H1 (cell line): Measurements from ENCODE around the gene NETO2. TPM values are rescaled to one million over a fixed set of nuclear protein-coding genes. Genes with fewer than 3 reads are reported as not detected.

Experiments used
- CTCF ChIA-PET: fragments of 300-600 bp; sonication (Branson Sonifier 250); formaldehyde crosslinking; loops from one replicate; lab custom pipeline; 2021; ENCODE audit not compliant: partially characterized antibody; lab: Charles Lee
- POLR2A ChIA-PET: fragments of 300-600 bp; sonication (Branson Sonifier 250); formaldehyde crosslinking; loops from one replicate; lab custom pipeline; 2021; ENCODE audit warnings: inconsistent platforms; ENCODE audit not compliant: partially characterized antibody; lab: Charles Lee
- DNase-seq, 2 experiments: peaks; one replicate each; pipeline versions ENCODE4 v3.0.0 to v3.0.0-alpha.2; 2010 to 2022; ENCODE audit warnings: low spot score in 2 of 2, low read depth in 1 of 2, mixed read lengths in 1 of 2
- FAIRE-seq: peaks from 2 replicates; lab custom pipeline; 2011; peaks lifted over from hg19 to GRCh38; lab: Jason Lieb, UNC
- H2AFZ ChIP-seq: 2 replicates; pipeline ENCODE4 v1.8.1; 2012; ENCODE audit warnings: low read length, inconsistent platforms
- H2AK5ac ChIP-seq: 2 replicates; pipeline ENCODE4 v1.6.1; 2013; ENCODE audit warnings: low read depth, low read length
- H2BK120ac ChIP-seq: replicated peaks from 2 replicates; pipeline ENCODE3; 2013; ENCODE audit warnings: low read depth, low read length, inconsistent platforms
- H2BK12ac ChIP-seq: 2 replicates; pipeline ENCODE4 v1.6.1; 2013; ENCODE audit warnings: low read depth, low read length
- H2BK15ac ChIP-seq: 2 replicates; pipeline ENCODE4 v1.6.1; 2013; ENCODE audit warnings: low read length
- H2BK20ac ChIP-seq: 2 replicates; pipeline ENCODE4 v1.6.1; 2013; ENCODE audit warnings: low read length
- H2BK5ac ChIP-seq: 2 replicates; pipeline ENCODE4 v1.6.1; 2013; ENCODE audit warnings: low read depth, low read length
- H3K14ac ChIP-seq: 2 replicates; pipeline ENCODE4 v1.6.1; 2013; ENCODE audit warnings: inconsistent platforms; ENCODE audit not compliant: insufficient read length
- H3K18ac ChIP-seq: 2 replicates; pipeline ENCODE4 v1.6.1; 2013; ENCODE audit warnings: low read length; ENCODE audit errors: extremely low read depth
- H3K23ac ChIP-seq: 2 replicates; pipeline ENCODE4 v1.6.1; 2013; ENCODE audit warnings: inconsistent platforms; ENCODE audit not compliant: insufficient read length
- H3K23me2 ChIP-seq: 2 replicates; pipeline ENCODE4 v1.6.1; 2013; ENCODE audit warnings: low read depth, low read length
- H3K27ac ChIP-seq: 2 replicates; pipeline ENCODE4 v1.6.1; 2011; ENCODE audit warnings: low read depth, low read length, inconsistent platforms
- H3K27me3 ChIP-seq, 4 experiments: replicated peaks in 1 of 4; 1 replicate in 1 of 4; 2 replicates in 3 of 4; pipeline versions ENCODE4 v1.6.1 to v1.8.1; 2011 to 2013; ENCODE audit warnings: low read length in 3 of 4, mild to moderate bottlenecking in 3 of 4, inconsistent platforms in 2 of 4, mixed read lengths in 2 of 4, moderate library complexity in 1 of 4; ENCODE audit not compliant: control insufficient read depth in 3 of 4, insufficient read depth in 3 of 4; ENCODE audit errors: extremely low read depth in 1 of 4
- H3K36me3 ChIP-seq, 4 experiments: 2 replicates each; pipeline versions ENCODE4 v1.6.1 to v1.8.1; 2011 to 2013; ENCODE audit warnings: mild to moderate bottlenecking in 4 of 4, low read length in 3 of 4, moderate library complexity in 2 of 4, control low read depth in 1 of 4, inconsistent platforms in 1 of 4; ENCODE audit not compliant: insufficient read depth in 4 of 4, control insufficient read depth in 2 of 4
- H3K4ac ChIP-seq: replicated peaks from 2 replicates; pipeline ENCODE3; 2013; ENCODE audit warnings: low read length, low read depth, mixed read lengths, inconsistent platforms; ENCODE audit not compliant: insufficient read length
- H3K4me1 ChIP-seq, 4 experiments: replicated peaks in 1 of 4; 1 replicate in 1 of 4; 2 replicates in 3 of 4; pipeline versions ENCODE4 v1.6.1 to v1.8.1; 2011 to 2013; ENCODE audit warnings: low read length in 3 of 4, inconsistent platforms in 2 of 4, mixed read lengths in 1 of 4; ENCODE audit not compliant: insufficient read depth in 4 of 4, control insufficient read depth in 3 of 4
- H3K4me2 ChIP-seq, 2 experiments: 2 replicates each; pipeline versions ENCODE4 v1.6.1 to v1.8.1; 2011 to 2013; ENCODE audit warnings: low read depth in 2 of 2, low read length in 2 of 2, control low read depth in 1 of 2, inconsistent platforms in 1 of 2, mild to moderate bottlenecking in 1 of 2; ENCODE audit not compliant: insufficient read depth in 1 of 2
- H3K4me3 ChIP-seq, 4 experiments: fragments of 200-600, 300-600 bp in 1 of 4; sonication (generic), shearing (Covaris generic), sonication (Bioruptor Twin) in 1 of 4; 2 replicates each; pipeline versions ENCODE4 v1.5.1 to v1.8.1; 2011 to 2016; ENCODE audit warnings: low read length in 4 of 4, low read depth in 3 of 4, control low read depth in 2 of 4, inconsistent platforms in 2 of 4, mild to moderate bottlenecking in 2 of 4, mixed read lengths in 1 of 4, moderate library complexity in 1 of 4; ENCODE audit not compliant: insufficient read depth in 2 of 4; ENCODE audit errors: extremely low read depth in 1 of 4
- H3K56ac ChIP-seq: replicated peaks from 2 replicates; pipeline ENCODE3; 2013; ENCODE audit warnings: low read depth, mild to moderate bottlenecking, mixed read lengths, low read length, inconsistent platforms; ENCODE audit not compliant: insufficient read length
- H3K79me1 ChIP-seq: 2 replicates; pipeline ENCODE4 v1.6.1; 2013; ENCODE audit warnings: low read depth, low read length, control low read depth
- H3K79me2 ChIP-seq, 2 experiments: 2 replicates each; pipeline versions ENCODE4 v1.6.1 to v1.8.1; 2012 to 2013; ENCODE audit warnings: low read length in 2 of 2, mild to moderate bottlenecking in 2 of 2, inconsistent platforms in 1 of 2; ENCODE audit not compliant: insufficient read depth in 2 of 2, control insufficient read depth in 1 of 2
- H3K9ac ChIP-seq, 4 experiments: replicated peaks in 1 of 4; 1 replicate in 1 of 4; 2 replicates in 3 of 4; pipeline versions ENCODE4 v1.6.1 to v1.8.1; 2011 to 2013; ENCODE audit warnings: low read depth in 3 of 4, low read length in 3 of 4, control low read depth in 2 of 4, mild to moderate bottlenecking in 2 of 4, moderate library complexity in 2 of 4, inconsistent platforms in 1 of 4; ENCODE audit errors: extremely low read depth in 1 of 4
- H3K9me3 ChIP-seq, 2 experiments: 2 replicates each; pipeline versions ENCODE4 v1.6.1 to v1.8.1; 2012 to 2013; ENCODE audit warnings: mild to moderate bottlenecking in 2 of 2, moderate library complexity in 2 of 2, control low read depth in 1 of 2, inconsistent platforms in 1 of 2, low read depth in 1 of 2, low read length in 1 of 2, mixed read lengths in 1 of 2; ENCODE audit not compliant: insufficient read depth in 2 of 2
- H4K20me1 ChIP-seq, 2 experiments: replicated peaks in 1 of 2; 2 replicates each; pipeline versions ENCODE3 to v1.8.1; 2011 to 2013; ENCODE audit warnings: inconsistent platforms in 2 of 2, low read length in 2 of 2, mild to moderate bottlenecking in 1 of 2; ENCODE audit not compliant: insufficient read depth in 2 of 2, control insufficient read depth in 1 of 2
- H4K5ac ChIP-seq: 2 replicates; pipeline ENCODE4 v1.6.1; 2013; ENCODE audit warnings: low read length, low read depth, mixed read lengths, inconsistent platforms; ENCODE audit not compliant: insufficient read length
- H4K8ac ChIP-seq: 2 replicates; pipeline ENCODE4 v1.8.0; 2013; ENCODE audit warnings: mild to moderate bottlenecking, moderate library complexity, low read length, inconsistent platforms; ENCODE audit not compliant: insufficient read depth; ENCODE audit errors: extremely low read depth
- H4K91ac ChIP-seq: replicated peaks from 2 replicates; pipeline ENCODE3; 2013; ENCODE audit warnings: low read length, mixed read lengths, inconsistent platforms; ENCODE audit not compliant: insufficient read length
- CBX5 ChIP-seq: fragments of 300-800, 300-1000 bp; sonication (generic); IDR thresholded peaks from 2 replicates; pipeline ENCODE4 v1.7.1; 2016; ENCODE audit warnings: antibody characterized with exemption, low read length, low read depth
- FOSL1 ChIP-seq: IDR thresholded peaks from 2 replicates; pipeline ENCODE4 v1.6.1; 2011; ENCODE audit warnings: mild to moderate bottlenecking, low read depth, low read length, moderate library complexity; ENCODE audit not compliant: insufficient read depth
- GTF2F1 ChIP-seq: IDR thresholded peaks from 2 replicates; pipeline ENCODE4 v1.6.1; 2012; ENCODE audit warnings: low read depth, low read length, improper control_type of control experiment, borderline replicate concordance
- SRF ChIP-seq: IDR thresholded peaks from 2 replicates; pipeline ENCODE4 v1.6.1; 2011; ENCODE audit warnings: mild to moderate bottlenecking, low read depth, low read length, moderate library complexity
- WGBS, 2 experiments: shearing (Covaris generic) in 1 of 2; methylation state at CpG; one replicate each; pipeline versions ENCODE4 v1.1.6 to v1.1.7; 2013 to 2015; ENCODE audit warnings: low lambda C conversion rate in 2 of 2, mixed read lengths in 2 of 2, inconsistent platforms in 1 of 2, low coverage in 1 of 2, missing lambda C conversion rate in 1 of 2; ENCODE audit not compliant: insufficient replicate concordance in 2 of 2, insufficient coverage in 1 of 2, insufficient read length in 1 of 2; ENCODE audit errors: extremely low coverage in 1 of 2, missing lambda C conversion rate in 1 of 2; 5-methylcytosine and 5-hydroxymethylcytosine counted together
- polyA plus RNA-seq, 7 experiments: library from polyadenylated mRNA; depleted of rRNA in 3 of 7; stranded (reverse) in 5 of 7; unstranded in 2 of 7; fragments of >200 nt in 5 of 7; fragments of 200-250 nt in 2 of 7; gene quantifications; 1 replicate in 5 of 7; 2 replicates in 1 of 7; 4 replicates in 1 of 7; pipeline versions ENCODE4 v1.2.1 to v1.2.3, GENCODE V29; 2011 to 2013; ENCODE audit warnings: missing spikeins in 2 of 7, mixed read lengths in 2 of 7
- total RNA-seq: library from RNA; stranded (reverse); fragmentation: NEBNext Ultra II Directional; extraction: Animal tissue kit (Norgen Biotek cat#: 25700); gene quantifications from 2 replicates; pipeline ENCODE4 v1.2.1, GENCODE V29; 2021

The NETO2 gene
- total and polyA plus RNA-seq, 2 of the 8 experiments (the other 6 are each of a cell fraction or from before 2014, with no cell fraction given), result 9.4 to 12.5 TPM

DNA sequence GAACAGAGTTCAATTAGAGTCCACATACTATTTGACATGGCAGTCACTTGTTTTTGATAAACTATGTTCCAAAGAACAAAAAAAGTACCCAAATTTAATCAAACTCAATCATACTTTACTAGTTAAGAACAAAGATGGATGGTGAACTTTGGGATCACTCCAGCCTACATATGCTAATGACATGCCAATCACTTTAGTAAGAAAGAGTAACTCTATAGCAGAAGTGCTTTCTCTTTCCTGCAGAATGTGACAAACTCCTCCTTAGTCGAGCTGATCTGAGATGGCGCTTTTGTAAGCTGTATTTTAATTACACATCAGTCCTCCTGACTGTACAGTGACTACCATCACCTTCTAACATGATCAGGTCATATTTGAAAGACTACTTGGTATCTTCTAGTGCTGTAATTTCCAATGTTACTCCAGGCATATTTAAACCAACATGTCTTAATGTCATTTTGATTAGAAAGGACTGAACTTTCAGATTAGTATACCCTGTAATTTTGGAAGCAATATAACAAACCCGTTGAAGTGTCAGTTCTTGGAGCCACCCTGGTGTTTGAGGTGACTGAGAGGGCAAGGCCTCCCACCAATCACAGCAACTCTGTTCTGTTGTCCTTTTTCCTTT is 4.1 kb downstream of the NETO2 start:
- Histone ChIP-seq H2BK5ac (no peak overlapping the region), H4K91ac (no peak overlapping the region), H2AK5ac (no peak overlapping the region), H3K23me2 (peaks cover 2% of the 10 kb centered on the region; the same call in 1 of the 2 replicates), H4K5ac (no peak overlapping the region), H3K4me1 (0 out of 7 replicates have a peak, but pooled peaks cover 0 to 2% (median 0%) of the 10 kb centered on the region in 4 experiments), H3K9ac (no peak overlapping the region), H2BK120ac (no peak overlapping the region), H3K27ac (no peak overlapping the region), H2BK12ac (no peak overlapping the region), H3K14ac (no peak overlapping the region), H3K79me1 (no peaks in the 10 kb centered on the region), H3K4me2 (no peak overlapping the region), H4K20me1 (peaks cover 0 to 2% of the 10 kb centered on the region in 2 experiments), H3K79me2 (peaks cover 0 to 40% of the 10 kb centered on the region in 2 experiments; a peak in 2 of 4 replicates), H3K23ac (no peak overlapping the region), H3K4ac (no peak overlapping the region), H3K56ac (no peak overlapping the region), H2BK15ac (no peak overlapping the region), H4K8ac (no peak overlapping the region), H3K36me3 (no peaks in the 10 kb centered on the region), H3K4me3 (no peak overlapping the region), H3K18ac (no peak overlapping the region), H3K27me3 (peaks cover 0 to 19% (median 13%) of the 10 kb centered on the region in 4 experiments; a peak in 6 of 7 replicates), H2BK20ac (no peak overlapping the region), H2AFZ (no peak overlapping the region), H3K9me3 (no peaks in the 10 kb centered on the region)
- TF ChIP-seq SRF, result no peak
- no peak for TF ChIP-seq CBX5
- no peak for TF ChIP-seq GTF2F1
- no peak for TF ChIP-seq FOSL1
- ChIA-PET POLR2A (no interaction called here), CTCF (interaction anchor here (0.9 kb wide), 2 partner anchors 65 to 1016 kb away, joined by 3 to 4 read pairs; partner anchors contain the start of gene ABCC12)
- no peak for FAIRE-seq
- DNase-seq, result no peak
- WGBS, 2 experiments, result 82% methylated on average over 3 of the region's 3 CpGs; no CpG with 5 or more reads in 1 of the 2 experiments
